OCI-LY3 (cell line): ENCODE measurements around the gene CD4.
A peak's percentile ranks its signal among the peaks of the same experiment; 100 is the strongest.
"Not testable (repeated sequence)": the region's sequence is repeated elsewhere in the genome, so short reads cannot be mapped to it uniquely, and the experiment has no call there.

ENCODE experiments used
- H2AFZ ChIP-seq: fragments of 200-600, 300-600 bp; shearing (Covaris generic); 2 replicates; pipeline ENCODE4 v1.6.0; 2014; ENCODE audit warnings: antibody characterized with exemption, low read depth, low read length
- H3K27ac ChIP-seq: fragments of 200-600, 300-600 bp; sonication (generic); 2 replicates; pipeline ENCODE4 v1.5.1; 2014; ENCODE audit warnings: mild to moderate bottlenecking, low read length, moderate library complexity, mixed read lengths
- H3K27me3 ChIP-seq: fragments of 200-600, 300-600 bp; sonication (generic); 2 replicates; pipeline ENCODE4 v1.6.1; 2014; ENCODE audit warnings: low read depth, low read length, mixed read lengths
- H3K36me3 ChIP-seq: fragments of 200-600, 300-600 bp; sonication (generic); replicated peaks from 2 replicates; pipeline ENCODE3; 2014; ENCODE audit warnings: low read depth, low read length, mixed read lengths
- H3K4me1 ChIP-seq: fragments of 300-600, 200-600 bp; sonication (generic); 2 replicates; pipeline ENCODE4 v1.6.1; 2014; ENCODE audit warnings: low read length, mixed read lengths
- H3K4me2 ChIP-seq: fragments of 200-600, 300-600 bp; sonication (generic); 2 replicates; pipeline ENCODE4 v1.6.1; 2014; ENCODE audit warnings: low read length, mixed read lengths
- H3K4me3 ChIP-seq: fragments of 300-600, 200-600 bp; sonication (generic); 2 replicates; pipeline ENCODE4 v1.5.1; 2014; ENCODE audit warnings: antibody characterized with exemption, mild to moderate bottlenecking, low read length, moderate library complexity
- H3K79me2 ChIP-seq: fragments of 300-600, 200-600 bp; shearing (Covaris generic); 2 replicates; pipeline ENCODE4 v1.6.1; 2014; ENCODE audit warnings: mild to moderate bottlenecking, low read length, mixed read lengths
- H3K9ac ChIP-seq: fragments of 300-600, 200-600 bp; shearing (Covaris generic); 2 replicates; pipeline ENCODE4 v1.6.0; 2014; ENCODE audit warnings: mild to moderate bottlenecking, low read length, moderate library complexity
- H3K9me3 ChIP-seq: fragments of 200-600, 300-600 bp; shearing (Covaris generic); 2 replicates; pipeline ENCODE4 v1.6.1; 2014; ENCODE audit warnings: low read length, mixed read lengths; ENCODE audit not compliant: insufficient read depth
- H4K20me1 ChIP-seq: fragments of 200-600, 300-600 bp; sonication (generic); 2 replicates; pipeline ENCODE4 v1.6.1; 2016; ENCODE audit warnings: low read length, mixed read lengths; ENCODE audit not compliant: insufficient read depth
- CTCF ChIP-seq: fragments of 200-600, 300-600 bp; sonication (generic); IDR thresholded peaks from 2 replicates; pipeline ENCODE4 v1.5.1; 2014; ENCODE audit warnings: antibody characterized with exemption, low read length, low read depth
- EZH2phosphoT487 ChIP-seq: fragments of 200-600 bp; shearing (Covaris generic); IDR thresholded peaks from 2 replicates; pipeline ENCODE4 v1.6.1; 2018; ENCODE audit warnings: antibody characterized with exemption, mixed run types, low read depth

The CD4 gene

GRCh38 chr12:6868211-6869048 is 79.1 kb downstream of the CD4 start:
- Histone ChIP-seq H2AFZ (no peak overlapping the region), H3K4me1 (peaks cover 46% of the 10 kb centered on the region), H4K20me1 (peaks cover 36% of the 10 kb centered on the region), H3K4me2 (peak overlapping the region; percentile 100), H3K27ac (peak overlapping the region; percentile 79), H3K36me3 (peaks cover 44% of the 10 kb centered on the region), H3K4me3 (peak overlapping the region; percentile 100), H3K9ac (peak overlapping the region; percentile 99), H3K79me2 (peaks cover 25% of the 10 kb centered on the region), H3K9me3 (no peaks in the 10 kb centered on the region), H3K27me3 (no peaks in the 10 kb centered on the region)
- no peak for TF ChIP-seq EZH2phosphoT487
- TF ChIP-seq CTCF: peak; percentile 21

- TF ChIP-seq EZH2phosphoT487 (no peak), CTCF (peak; percentile 74)
- H4K20me1 ChIP-seq: peaks cover 36% of the 10 kb centered on the region
- no peak overlapping the region for H2AFZ ChIP-seq
- H3K9ac ChIP-seq: peak overlapping the region; percentile 99
- no peaks in the 10 kb centered on the region for H3K27me3 ChIP-seq
- H3K4me2 ChIP-seq: peak overlapping the region; percentile 100
- H3K4me3 ChIP-seq: peak overlapping the region; percentile 100
- peaks cover 25% of the 10 kb centered on the region for H3K79me2 ChIP-seq
- H3K36me3 ChIP-seq: peaks cover 39% of the 10 kb centered on the region
- no peaks in the 10 kb centered on the region for H3K9me3 ChIP-seq
- H3K27ac ChIP-seq: peak overlapping the region; percentile 79
- peaks cover 50% of the 10 kb centered on the region for H3K4me1 ChIP-seq
Measured at GRCh38 chr12:6869049-6870021, 80.0 kb downstream of the CD4 start.

GRCh38 chr12:6870304-6870703 is 81.0 kb downstream of the CD4 start:
- Histone ChIP-seq H3K79me2 (peaks cover 25% of the 10 kb centered on the region), H4K20me1 (peaks cover 36% of the 10 kb centered on the region), H3K4me1 (peaks cover 50% of the 10 kb centered on the region), H3K36me3 (peaks cover 36% of the 10 kb centered on the region)
- H3K27me3 ChIP-seq, H3K9ac ChIP-seq, H3K4me3 ChIP-seq, H3K9me3 ChIP-seq, H3K27ac ChIP-seq, H2AFZ ChIP-seq, H3K4me2 ChIP-seq: not testable (repeated sequence)
